ENCODE measurements around the gene DLG1.

GRCh38 chr3:197227780-197228574 lies 70.4 kb downstream of the DLG1 start:
- no peak for TF ChIP-seq CTCF (IDR thresholded peaks at IDR 0.05)
- TF ChIP-seq POLR2A (IDR thresholded peaks at IDR 0.05): no peak
